GM21576 (cell line): ENCODE results near the gene KIFC3.
"Not testable (repeated sequence)": the region's sequence is repeated elsewhere in the genome, so short reads cannot be mapped to it uniquely, and the experiment has no call there.

Source experiments
- ATAC-seq: cut with Tn5 transposase; IDR thresholded peaks from one replicate; pipeline ENCODE4 v1.9.1; 2021; ENCODE audit warnings: mild to moderate bottlenecking, moderate library complexity; ENCODE audit not compliant: unreplicated experiment

The KIFC3 gene

DNA sequence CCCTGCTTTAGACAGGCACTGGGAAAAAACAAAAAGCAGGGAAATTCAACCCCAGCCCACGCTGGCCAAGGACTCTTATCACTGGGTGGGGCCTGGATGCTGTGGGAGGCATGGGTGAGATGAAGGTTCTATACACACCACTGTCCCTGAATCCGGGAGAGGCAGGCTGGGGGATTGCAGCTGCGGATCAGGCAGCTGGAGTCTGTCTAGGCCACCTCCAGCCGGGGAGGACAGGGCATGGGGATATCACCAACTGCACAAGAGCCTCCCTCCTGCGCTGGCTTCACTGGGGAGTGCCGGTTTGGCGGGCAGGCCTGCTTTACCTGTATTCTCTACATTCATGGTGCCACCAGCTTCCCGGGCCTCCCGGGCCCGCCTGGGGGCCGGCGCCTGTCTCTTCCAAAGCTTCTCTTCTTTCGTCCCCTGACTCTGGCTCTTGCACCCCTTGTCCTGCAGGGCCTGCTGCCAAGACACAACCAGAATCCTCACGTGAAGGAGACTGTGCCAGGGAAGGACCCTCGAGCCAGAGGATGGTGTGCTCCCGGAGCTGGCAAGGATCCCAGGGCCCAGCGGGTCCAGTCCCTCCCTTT is 13.9 kb downstream of the KIFC3 start:
- ATAC-seq = no peak

DNA sequence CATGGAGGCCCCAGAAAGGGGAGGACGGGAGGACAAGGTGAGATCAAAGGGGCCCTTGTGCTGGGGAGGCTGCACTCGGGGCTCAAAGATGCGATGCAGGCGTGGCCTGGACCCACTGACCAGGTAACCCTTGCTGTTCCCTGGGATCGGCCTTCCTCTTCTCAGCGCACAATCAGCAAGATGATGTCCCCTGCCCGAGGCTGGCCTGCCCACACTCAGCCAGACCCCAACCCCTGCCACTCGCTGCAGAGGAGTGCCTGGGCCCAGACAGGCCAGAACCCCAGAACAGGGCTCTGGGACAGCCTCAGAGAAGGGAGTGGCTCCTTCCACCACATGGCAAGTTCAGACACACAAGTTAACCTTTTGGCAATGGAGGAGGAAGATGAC is 14.8 kb downstream of the KIFC3 start:
- ATAC-seq = no peak

DNA sequence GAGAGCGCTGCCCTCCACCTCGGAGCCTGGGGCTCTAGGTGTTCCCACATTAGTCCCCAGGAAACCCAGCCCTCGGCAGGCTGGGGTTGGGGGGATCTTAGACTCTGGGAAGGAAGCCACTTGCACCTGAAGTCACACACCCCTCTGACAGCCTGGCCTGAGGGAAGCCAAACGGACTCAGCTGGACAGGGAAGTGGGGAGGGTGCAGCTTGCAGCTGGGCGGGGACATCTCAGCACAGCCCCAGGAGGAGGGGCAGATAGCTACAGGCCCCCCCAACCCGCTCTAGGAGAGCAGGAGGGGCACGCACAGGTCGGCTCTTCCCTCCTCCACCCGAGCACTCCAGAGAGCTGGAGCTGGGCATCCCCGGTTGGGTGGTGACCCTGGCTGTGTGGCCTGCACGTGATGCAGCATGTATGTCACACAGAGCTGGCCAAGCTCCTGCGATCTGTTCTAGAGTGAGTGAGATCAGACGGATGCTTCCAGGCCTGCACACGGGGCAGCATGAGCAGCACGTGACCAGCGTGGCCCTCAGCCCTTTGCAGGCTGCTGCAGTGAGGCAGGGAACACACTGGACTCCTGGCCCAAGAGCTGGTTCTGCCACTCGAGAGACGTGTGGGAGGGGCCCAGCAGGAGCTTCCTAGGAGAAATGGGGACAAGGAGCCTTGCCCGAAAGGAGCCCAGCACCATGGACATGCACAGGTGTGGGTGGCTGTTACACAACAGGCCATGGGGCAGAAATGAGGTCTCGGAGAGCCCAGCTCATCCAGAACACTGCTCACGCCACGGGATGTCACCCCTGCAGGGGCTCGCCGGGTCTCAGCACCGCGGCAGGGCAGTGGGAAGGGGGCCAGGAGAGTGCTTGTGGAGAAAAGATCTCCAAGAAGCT is 15.4 kb downstream of the KIFC3 start:
- ATAC-seq = no peak

DNA sequence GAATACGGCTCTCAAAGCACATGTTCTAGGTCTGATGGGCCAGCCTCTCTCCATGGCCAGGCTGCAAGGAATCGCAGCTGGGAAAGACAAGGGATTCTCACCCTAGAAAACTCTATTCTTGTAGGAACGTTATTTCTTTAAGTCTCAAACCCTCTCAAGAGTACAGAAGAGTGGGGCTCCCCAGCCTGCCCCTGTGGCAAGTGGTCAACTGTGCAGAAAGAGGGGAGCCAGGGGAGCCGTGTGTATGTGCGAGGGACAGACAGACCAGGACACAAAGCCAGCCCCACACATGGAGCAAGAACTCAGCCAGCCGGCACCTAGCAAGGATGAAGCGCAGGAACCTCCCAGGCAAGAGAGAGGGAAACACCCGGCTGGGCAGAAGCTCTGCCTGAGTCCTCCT is 16.4 kb downstream of the KIFC3 start:
- no peak for ATAC-seq

DNA sequence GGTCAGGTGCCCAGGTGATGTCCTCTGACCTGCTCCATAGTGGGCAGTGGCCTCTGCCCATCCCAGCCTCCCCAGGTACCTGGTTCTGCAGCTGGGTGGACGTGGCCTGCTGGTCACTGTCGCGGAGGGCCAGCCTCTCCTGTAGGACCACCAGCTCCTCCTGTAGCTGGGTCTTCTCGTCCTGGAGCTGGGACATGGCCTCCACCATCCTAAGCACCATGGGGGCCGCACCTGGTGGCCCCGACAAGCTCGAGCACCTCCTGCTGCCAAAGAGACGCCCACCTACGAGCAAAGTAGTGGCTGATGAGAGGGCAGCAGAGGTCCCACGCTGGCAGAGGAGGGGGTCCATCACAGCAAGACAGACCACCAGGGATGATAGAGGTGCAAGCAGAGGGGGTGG is 16.9 kb downstream of the KIFC3 start:
- no peak for ATAC-seq

DNA sequence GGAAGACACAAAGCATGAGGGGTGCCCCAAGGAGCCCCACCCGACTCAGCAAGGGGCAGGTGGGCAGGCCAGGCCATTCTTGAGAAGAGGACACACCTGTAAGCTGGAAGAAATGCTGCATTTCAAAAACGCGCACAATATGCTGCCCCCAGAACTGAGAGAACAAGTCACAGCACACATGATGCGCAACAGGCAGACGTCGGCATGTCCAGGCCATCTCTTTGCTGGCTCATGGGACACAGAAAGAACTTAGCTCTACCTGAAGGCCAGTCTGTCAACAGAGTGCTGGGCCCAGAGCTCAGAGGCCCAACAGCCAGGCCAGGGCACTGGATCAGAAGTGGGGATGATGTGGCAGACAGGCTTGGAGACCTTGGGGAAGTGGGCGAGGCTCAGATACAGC is 18.0 kb downstream of the KIFC3 start:
- ATAC-seq = no peak

DNA sequence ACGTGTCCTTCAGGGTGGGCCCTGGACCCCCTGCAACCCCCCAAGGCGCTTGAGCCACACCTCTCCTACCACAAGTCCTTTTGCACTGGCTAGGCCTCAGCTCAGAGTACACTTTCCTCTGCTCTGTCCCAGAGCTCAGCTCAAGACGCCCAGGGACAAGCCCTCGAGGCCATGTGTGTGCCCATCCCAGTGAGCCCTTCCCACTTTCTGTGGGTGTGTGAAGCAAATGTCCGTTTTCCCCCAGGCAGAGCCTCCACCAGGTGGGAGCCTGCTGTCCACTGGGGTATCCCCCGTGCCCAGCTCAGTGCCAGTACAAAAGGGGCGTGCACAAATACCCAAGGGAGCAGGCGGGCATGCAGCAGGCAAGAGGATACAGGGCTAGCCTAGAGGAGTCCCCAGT is 18.4 kb downstream of the KIFC3 start:
- no peak for ATAC-seq

DNA sequence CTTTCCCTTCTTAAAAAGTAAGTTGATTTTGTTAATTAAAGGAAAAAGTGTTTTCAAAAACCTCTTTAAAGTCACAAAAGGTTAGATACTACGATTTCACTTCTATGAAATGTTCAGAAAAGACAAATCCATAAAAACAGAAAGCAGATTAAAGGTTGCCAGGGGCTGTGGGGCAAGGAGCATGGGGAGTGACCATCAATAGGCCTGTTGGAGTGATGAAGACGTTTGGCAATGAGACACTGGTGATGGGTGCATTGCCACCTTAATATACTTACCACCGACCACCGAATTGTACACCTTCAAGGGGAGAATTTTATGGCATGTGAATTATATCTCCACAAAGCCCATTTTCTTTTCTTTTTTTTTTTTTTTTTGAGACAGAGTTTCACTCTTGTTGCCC is 19.2 kb downstream of the KIFC3 start:
- no peak for ATAC-seq

DNA sequence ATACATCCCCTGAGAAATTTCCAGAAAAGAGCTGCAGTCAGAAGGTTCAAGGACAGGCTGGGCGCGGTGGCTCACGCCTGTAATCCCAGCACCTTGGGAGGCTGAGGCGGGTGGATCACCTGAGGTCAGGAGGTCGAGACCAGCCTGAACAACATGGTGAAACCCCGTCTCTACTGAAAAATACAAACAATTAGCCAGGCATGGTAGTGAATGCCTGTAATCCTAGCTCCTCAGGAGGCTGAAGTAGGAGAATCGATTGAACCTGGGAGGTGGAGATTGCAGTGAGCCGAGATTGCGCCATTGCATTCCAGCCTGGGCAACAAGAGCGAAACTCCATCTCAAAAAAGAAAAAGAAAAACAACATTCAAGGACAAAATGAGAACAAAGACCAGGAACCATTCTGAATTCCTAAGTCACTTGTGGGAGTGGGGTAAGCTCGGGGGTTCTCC is 19.7 kb downstream of the KIFC3 start:
- not testable (repeated sequence) for ATAC-seq

DNA sequence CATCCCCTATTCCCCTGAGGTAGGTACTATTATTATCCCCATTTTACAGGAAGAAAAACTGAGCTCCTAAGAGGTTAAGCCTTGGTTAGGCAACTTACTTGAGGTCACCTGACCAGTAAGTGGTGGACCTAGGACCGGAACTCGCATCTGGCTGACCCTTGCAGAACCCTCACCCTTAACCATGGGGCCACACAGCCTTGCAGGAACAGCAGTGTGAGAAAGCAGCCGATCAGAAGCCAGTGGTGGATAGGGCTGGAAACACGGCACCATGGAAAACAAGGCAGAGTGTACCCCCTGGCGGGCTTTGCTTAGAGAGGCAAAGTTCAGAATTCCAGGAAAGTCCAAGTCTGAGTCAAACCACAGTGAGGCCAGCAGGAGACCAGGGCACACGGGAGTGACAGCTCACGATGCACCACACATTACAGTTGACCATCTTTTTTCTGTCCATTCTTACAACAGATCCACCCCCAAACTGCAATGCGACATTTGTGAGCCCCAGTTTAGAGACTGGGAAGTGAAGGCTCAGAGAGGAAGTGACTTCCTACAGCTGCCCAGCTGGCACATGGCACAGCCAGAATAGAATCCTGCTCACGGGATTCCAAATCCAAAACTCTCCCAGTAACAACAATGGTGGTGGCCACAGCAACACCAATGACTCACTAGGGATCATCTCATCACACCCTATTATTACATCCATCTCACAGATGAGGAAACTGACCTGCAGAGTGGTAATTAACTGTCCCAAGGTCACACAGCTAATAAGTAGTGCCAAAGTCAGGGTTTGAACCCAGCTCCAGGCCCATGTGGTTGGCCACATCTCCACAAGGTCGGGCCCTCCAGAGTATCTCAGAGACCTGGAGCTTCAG is 20.3 kb downstream of the KIFC3 start:
- no peak for ATAC-seq

DNA sequence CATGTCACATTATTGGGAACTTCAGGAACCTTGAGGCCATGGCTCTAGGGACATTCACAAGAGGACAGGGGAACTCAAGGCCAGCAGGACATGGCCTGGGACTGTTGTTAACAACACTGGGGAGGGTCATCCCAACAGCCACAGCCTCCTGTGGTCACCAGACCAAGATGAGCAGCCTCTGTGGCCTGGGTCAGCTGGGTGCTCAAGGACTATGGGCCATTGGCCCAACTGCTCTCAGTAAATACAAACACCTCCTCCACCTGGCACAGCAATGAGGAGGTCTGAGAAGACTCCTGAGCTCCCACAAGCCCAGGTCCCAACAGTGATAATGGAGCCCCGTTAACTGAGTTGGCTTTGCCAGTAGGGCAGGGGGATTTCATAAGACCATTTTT is 20.9 kb downstream of the KIFC3 start:
- no peak for ATAC-seq

DNA sequence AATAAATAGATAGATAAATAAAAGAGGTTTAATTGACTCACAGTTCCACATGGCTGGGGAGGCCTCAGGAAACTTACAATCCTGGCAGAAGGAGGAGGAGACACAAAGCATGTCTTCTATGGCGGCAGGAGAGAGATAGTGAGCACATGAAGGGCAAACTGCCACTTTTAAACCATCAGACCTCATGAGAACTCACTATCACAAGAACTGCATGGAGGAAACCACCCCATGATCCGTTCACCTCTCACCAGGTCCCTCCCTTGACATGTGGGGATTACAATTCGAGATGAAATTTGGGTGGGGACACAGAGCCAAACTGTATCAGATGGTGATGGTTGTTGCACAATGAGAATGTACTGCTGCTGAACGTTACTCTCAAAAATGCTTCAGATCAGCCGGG is 22.5 kb downstream of the KIFC3 start:
- not testable (repeated sequence) for ATAC-seq

DNA sequence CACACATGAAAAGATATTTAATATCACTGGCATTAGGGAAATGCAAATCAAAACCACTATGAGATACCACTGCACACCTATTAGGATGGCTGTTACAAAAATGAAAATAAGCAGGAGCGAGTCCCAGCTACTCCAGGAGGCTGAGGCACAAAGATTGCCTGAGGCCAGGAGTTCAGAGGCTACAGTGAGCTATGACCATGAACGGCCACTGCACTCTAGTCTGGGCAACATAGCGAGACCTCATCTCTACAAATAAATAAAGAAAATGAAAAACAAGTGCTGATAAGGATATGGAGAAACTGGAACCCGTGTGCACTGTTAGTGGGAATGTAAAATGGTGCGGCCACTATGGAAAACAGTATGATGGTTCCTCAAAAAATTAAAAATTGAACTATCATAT is 23.6 kb downstream of the KIFC3 start:
- no peak for ATAC-seq

DNA sequence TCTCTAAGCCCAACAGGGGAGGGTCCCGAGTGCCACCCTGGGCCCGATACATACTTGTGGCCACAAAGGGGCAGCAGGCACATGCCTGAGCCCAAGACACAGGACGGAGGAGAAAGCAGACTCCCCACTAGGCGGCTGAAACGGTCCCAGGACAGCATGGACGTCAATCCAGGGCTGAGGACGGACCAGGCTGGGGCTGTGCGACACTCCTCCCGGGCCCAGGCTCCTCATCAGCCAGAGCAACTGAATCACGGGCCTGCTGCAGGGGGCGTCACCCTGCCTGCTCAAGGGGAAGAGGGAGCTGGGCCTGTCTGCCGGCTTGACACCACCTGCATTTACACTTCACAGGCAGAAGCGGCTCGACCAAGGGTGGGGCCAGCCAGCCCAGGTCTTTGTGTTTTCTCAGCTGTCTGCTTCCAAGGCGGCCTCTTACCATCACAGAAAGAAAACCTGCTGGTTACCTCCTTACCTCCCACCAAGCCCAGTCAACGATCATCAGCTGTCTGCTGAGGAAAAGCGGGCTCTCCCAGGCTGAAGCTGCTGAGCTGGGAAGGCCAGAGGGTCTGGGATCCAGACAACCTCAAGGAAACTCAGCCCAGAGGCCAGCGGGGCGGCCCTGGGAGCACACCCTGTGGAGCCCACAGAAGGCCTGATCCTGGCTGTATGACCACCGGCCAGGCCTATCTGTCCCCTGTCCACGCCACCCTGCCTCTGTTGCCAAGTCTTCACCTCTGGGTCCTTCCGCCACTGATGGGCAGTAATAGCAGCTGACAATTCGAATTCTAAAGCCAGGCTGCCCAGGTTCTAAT is 26.4 kb downstream of the KIFC3 start:
- no peak for ATAC-seq

DNA sequence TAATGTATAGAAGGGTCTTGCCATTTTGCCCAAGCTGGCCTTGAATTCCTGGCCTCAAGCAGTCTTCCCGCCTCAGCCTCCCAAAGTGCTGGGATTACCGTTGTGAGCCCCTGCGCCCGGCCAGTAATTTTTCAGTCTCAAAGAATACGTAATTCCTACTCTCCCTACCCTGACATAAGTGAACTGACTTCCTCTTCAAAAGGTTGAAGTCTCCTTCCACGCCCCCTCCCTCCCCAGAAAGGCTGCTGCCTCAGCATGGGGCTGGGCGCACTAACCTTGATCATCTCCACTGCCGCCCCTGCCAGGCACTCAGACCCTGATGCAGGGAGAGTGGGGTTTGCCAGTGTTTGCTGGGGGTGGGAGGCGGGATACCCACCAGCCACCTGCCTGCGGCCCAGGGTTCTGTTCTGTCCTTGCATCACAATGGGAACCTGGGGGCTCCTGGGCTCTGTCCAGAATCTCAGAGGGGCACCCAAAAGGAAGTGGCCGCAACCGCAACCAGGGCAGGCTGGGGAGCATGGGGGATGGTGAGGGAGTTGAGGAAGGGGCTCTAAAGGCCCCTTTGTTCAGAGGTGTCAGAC is 27.5 kb downstream of the KIFC3 start:
- ATAC-seq = no peak

DNA sequence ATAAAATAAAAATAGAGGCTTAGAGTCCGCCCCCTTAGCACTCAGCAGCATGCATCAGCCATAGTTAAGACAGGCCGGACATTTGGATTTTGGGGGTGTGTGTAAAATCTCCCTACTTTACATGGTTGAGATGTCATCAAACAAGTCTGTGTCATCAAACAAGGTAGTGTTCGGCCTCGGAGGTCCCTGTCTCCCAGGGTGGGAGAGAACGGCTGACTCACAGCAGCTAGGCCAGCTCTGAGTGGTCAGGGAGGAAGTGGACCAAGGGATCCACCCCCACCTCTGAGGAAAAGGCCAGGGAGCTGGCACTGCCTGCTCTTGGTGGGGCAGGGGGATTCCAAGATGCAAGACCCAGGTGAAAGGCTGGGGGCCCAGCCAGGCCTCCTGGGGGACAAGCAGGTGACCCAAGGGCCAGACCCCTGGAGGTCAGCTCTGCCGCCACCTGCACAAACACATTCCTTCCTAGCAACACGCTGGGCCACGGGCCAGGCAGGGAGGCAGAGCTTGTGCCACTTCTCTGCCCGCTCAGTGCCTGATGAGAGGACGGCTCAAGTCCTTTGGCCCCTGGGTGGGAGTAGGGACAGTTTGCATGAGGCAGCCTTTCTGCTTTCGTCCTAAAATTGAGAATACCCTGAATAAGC is 28.5 kb downstream of the KIFC3 start:
- ATAC-seq = no peak

DNA sequence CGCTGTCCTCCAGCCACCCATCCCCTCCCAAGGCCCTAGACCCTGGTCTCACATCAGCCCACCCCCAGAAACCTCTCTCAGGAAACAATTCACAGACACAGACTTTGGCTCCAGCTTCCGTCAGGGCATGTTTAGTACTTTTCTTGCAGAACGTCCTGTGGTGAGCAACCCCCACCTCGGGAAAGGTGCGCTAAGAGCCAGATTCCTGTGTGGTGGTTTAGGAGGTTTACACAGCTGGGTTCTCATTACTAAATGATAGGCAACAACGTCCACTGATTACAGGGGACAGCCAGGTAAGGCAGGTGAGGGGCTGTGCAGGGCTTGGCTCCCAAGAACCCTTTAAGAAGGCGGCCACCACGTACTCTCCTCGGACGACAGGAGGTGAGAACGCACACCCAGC is 29.3 kb downstream of the KIFC3 start:
- no peak for ATAC-seq

DNA sequence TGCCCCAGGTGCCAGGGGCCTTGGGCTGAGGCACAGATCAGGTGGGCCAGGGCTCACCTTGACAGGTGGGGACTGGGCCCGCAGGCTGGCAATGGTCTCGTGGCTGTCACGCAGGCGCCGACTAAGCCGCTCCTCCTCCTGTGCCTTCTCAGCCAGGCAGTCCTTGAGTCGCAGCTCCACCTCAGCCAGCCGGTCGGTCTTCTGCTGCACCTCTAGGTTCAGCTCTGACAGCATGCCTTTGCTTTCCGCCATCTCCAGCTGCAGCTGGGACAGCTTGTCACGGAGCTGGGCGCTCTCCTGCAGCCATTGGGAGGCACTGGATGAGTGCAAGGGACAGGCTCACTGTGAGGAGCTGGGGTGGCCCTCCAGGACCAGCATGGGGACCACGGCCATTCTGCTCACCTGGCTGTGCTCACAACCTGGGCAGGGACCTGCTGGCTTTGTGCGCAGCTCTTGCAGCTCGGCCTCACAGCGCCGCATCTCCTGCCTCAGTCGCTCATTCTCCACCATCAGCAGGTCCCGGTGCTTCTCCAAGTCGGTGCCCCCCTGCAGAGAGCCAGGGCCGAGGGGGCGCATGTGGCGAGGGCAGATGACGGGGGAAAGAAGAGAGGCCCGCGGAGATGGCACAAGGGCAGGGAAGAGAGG is 31.0 kb downstream of the KIFC3 start:
- ATAC-seq = no peak

DNA sequence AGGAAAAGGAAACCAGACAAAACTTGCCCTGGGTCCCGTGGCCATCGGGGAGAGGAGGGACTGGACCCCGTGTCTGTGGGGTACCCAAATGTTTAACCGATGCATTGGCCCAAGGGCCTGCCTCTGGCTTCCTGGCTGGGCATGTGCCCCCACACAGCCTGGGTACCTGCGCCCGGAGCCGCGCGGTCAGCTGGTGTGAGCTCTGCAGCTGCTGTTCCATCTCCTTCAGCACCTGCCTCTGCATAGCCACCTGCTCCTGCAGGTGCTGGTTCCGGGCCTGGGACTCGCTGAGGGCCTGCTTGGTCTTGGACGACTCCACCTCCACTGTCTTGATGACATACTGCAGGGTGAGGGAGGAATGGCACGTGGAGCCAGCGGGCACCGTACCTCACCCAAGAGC is 31.9 kb downstream of the KIFC3 start:
- ATAC-seq = no peak
